ENCODE measurements around the gene PREB. TPM values are rescaled to one million over a fixed set of nuclear protein-coding genes. Genes with fewer than 3 reads are reported as not detected.

Gene PREB
- total RNA-seq, 4 donors from 2014 or later, result 53.2 to 105 (median 71.1) TPM

DNA sequence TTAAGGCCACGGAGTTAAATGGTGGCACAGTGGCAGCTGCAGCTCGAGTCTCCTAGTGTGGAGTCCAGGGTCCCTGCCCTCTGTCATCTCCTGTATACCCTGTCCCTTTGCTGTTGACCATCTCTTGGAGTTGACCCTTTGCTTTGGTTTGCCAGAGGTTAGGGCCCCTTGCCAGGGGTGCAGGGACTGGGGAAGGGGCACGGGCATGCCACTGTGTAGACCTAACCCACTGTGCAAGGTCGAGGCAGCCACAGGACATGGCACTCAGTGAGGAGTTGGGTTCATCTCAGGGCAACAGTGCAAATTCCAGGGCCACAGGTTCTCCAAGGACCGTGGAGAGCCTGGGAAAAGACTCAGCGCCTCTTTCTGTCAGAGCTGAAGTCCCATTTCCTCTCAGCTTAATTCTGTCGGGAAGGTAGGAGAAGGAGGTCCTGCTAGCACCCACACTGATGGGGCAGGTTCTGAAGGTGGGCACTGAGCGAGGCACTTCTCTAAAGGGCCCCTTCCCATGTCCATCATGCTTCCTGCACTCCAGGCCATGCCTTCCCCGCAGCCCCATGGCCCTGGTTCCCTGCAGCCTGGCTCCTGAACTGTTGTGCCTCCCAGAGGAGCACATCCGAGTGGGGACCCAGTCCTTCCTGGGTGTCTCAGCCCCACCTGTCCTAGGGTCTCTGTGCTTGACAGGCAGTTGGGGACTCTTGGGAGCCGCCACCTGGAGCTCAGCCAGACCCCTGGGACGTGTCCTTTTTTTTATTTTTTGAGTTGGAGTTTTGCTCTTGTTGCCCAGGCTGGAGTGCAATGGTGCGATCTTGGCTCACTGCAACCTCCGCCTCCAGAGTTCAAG lies 45.1 kb downstream of the PREB start:
- in situ Hi-C loops (cut with MboI; ENCODE audit: low pct_ligation_motif_present in 1 of 4, low pct_unique_long_range_greater_than_20kb in 1 of 4, low sequenced_read_pairs in 3 of 4), result loop anchor here (10.0 to 25.0 kb wide), 2 partner anchors 125 to 127 kb away; partner anchors contain the start of gene MAPRE3 (in 3 of the 4)
- whole genome bisulfite sequencing, 2 donors (ENCODE audit: low coverage in 1 of 2), result 89% methylated on average over 14 of the region's 14 CpGs; no CpG with 5 or more reads in 1 of the 2 donors

DNA sequence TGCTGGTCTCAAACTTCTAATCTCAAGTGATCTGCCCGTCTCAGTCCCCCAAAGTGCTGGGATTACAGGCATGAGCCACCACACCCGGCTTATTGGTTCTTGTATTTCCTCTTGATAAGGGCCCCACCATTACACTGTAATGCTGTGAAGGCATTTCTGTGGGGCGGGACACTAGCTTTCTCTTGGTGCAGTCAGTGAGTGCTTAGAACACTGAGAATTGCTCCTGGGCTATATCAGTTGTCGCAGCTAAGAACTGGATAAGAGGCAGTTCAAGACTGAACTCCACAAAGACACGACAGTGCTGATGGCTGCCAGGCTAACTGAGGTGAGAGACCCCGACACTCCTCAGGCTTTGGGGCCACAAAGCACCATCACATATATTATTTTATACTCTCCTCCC lies 45.8 kb downstream of the PREB start:
- Histone ChIP-seq H3K9me3 (no peaks in the 10 kb centered on the region), H3K4me3 (no peak overlapping the region), H3K4me1 (peaks cover 12 to 32% (median 23%) of the 10 kb centered on the region in 4 donors), H3K36me3 (no peaks in the 10 kb centered on the region), H3K27ac (no peak overlapping the region), H3K27me3 (no peaks in the 10 kb centered on the region)
- intact Hi-C loops (cut with DNase I; ENCODE audit: low total_unique reads) (loop anchor here (5.0 kb wide), 2 partner anchors 36 to 56 kb away; partner anchors contain the start of genes AGBL5 and TMEM214), in situ Hi-C loops (cut with MboI; ENCODE audit: low pct_ligation_motif_present in 1 of 4, low pct_unique_long_range_greater_than_20kb in 1 of 4, low sequenced_read_pairs in 3 of 4) (loop anchor here (10.0 to 25.0 kb wide), 2 partner anchors 124 to 126 kb away; partner anchors contain the start of gene MAPRE3 (in 3 of the 4))
- TF ChIP-seq POLR2A (IDR thresholded peaks at IDR 0.05) (no peak), EP300 (IDR thresholded peaks at IDR 0.05; ENCODE audit: low read depth) (no peak), POLR2AphosphoS5 (IDR thresholded peaks at IDR 0.05) (no peak)
- TF ChIP-seq, protein P1, sequence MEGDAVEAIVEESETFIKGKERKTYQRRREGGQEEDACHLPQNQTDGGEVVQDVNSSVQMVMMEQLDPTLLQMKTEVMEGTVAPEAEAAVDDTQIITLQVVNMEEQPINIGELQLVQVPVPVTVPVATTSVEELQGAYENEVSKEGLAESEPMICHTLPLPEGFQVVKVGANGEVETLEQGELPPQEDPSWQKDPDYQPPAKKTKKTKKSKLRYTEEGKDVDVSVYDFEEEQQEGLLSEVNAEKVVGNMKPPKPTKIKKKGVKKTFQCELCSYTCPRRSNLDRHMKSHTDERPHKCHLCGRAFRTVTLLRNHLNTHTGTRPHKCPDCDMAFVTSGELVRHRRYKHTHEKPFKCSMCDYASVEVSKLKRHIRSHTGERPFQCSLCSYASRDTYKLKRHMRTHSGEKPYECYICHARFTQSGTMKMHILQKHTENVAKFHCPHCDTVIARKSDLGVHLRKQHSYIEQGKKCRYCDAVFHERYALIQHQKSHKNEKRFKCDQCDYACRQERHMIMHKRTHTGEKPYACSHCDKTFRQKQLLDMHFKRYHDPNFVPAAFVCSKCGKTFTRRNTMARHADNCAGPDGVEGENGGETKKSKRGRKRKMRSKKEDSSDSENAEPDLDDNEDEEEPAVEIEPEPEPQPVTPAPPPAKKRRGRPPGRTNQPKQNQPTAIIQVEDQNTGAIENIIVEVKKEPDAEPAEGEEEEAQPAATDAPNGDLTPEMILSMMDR (IDR thresholded peaks at IDR 0.05), result no peak
- 57 to 71% methylated on average over 5 to 6 of the region's 6 CpGs for WGBS, 2 donors (ENCODE audit: low coverage in 1 of 2)
- DNase-seq, result no peak

More for the DNA sequence above, 45.1 kb downstream of the PREB start:
- no peak overlapping the region for H3K4me3 ChIP-seq
- H3K27ac ChIP-seq, result no peak overlapping the region
- no peaks in the 10 kb centered on the region for H3K27me3 ChIP-seq
- intact Hi-C loops (cut with DNase I; ENCODE audit: low total_unique reads), result loop anchor here (5.0 kb wide), 2 partner anchors 37 to 57 kb away; partner anchors contain the start of genes AGBL5 and TMEM214
- TF ChIP-seq EP300 (IDR thresholded peaks at IDR 0.05; ENCODE audit: low read depth) (no peak), POLR2AphosphoS5 (IDR thresholded peaks at IDR 0.05) (no peak), POLR2A (IDR thresholded peaks at IDR 0.05) (no peak)
- TF ChIP-seq, protein P1 (IDR thresholded peaks at IDR 0.05), result no peak
- DNase-seq, result no peak
- no peaks in the 10 kb centered on the region for H3K9me3 ChIP-seq
- peaks cover 12 to 31% (median 23%) of the 10 kb centered on the region in 4 donors for H3K4me1 ChIP-seq
- no peaks in the 10 kb centered on the region for H3K36me3 ChIP-seq

DNA sequence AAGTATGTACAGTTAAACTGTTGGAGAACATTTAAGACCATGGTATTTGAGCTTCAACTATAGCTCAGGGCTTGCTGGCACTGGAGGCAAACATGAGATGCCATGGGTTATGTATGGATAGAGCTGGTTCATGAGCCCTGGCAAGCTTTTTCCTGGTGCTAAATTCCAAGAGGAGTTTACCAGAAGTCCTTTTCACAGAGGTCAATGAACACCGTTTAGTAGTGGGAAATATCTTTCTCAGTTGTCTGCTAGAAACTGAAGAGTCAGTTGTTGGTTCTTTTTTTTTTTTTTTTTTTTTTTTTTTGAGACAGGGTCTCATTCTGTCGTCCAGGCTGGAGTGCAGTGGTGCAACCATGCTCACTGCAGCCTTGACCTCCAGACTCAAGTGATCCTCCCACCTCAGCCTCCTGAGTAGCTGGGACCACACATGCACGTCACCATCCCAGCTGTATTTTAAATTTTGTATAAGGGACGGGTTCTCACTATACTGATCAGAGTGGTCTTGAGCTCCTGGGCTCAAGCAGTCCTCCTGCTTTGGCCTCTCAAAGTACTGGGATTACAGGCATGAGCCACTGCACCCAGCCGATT lies 46.5 kb downstream of the PREB start:
- H3K36me3 ChIP-seq, result no peaks in the 10 kb centered on the region
- no peak for DNase-seq
- no peaks in the 10 kb centered on the region for H3K9me3 ChIP-seq
- peaks cover 12 to 36% (median 22%) of the 10 kb centered on the region in 4 donors for H3K4me1 ChIP-seq
- 86% methylated on average over 5 of the region's 5 CpGs; no CpG with 5 or more reads in 1 of the 2 donors for WGBS, 2 donors (ENCODE audit: low coverage in 1 of 2)
- H3K27me3 ChIP-seq, result no peaks in the 10 kb centered on the region
- TF ChIP-seq EP300 (IDR thresholded peaks at IDR 0.05; ENCODE audit: low read depth) (no peak), POLR2A (IDR thresholded peaks at IDR 0.05) (no peak), POLR2AphosphoS5 (IDR thresholded peaks at IDR 0.05) (no peak)
- TF ChIP-seq, protein P1 (IDR thresholded peaks at IDR 0.05), result no peak
- H3K4me3 ChIP-seq, result no peak overlapping the region
- H3K27ac ChIP-seq, result no peak overlapping the region
- in situ Hi-C loops (cut with MboI; ENCODE audit: low pct_ligation_motif_present in 1 of 4, low pct_unique_long_range_greater_than_20kb in 1 of 4, low sequenced_read_pairs in 3 of 4) (loop anchor here (10.0 to 25.0 kb wide), 2 partner anchors 123 to 126 kb away; partner anchors contain the start of gene MAPRE3 (in 3 of the 4)), intact Hi-C loops (cut with DNase I; ENCODE audit: low total_unique reads) (loop anchor here (5.0 kb wide), 2 partner anchors 36 to 56 kb away; partner anchors contain the start of genes AGBL5 and TMEM214)
